GM12892 (cell line): ENCODE data around the gene PLAGL2.
A peak's percentile ranks its signal among the peaks of the same experiment; 100 is the strongest.

Experiments
- DNase-seq: peaks from one replicate; pipeline ENCODE4 v3.0.0; 2011; ENCODE audit not compliant: insufficient read length
- FAIRE-seq: peaks from 2 replicates; lab custom pipeline; 2011; peaks lifted over from hg19 to GRCh38; lab: Jason Lieb, UNC
- POLR2A ChIP-seq: IDR thresholded peaks from 2 replicates; pipeline ENCODE4 v1.6.1; 2011; ENCODE audit warnings: low read depth, low read length, control low read depth
- POLR2AphosphoS5 ChIP-seq: IDR thresholded peaks from 2 replicates; pipeline ENCODE4 v1.6.1; 2011; ENCODE audit warnings: low read depth, low read length, control low read depth
- TAF1 ChIP-seq: IDR thresholded peaks from 2 replicates; pipeline ENCODE4 v1.6.1; 2011; ENCODE audit warnings: low read depth, mild to moderate bottlenecking, control low read depth, low read length, borderline replicate concordance

PLAGL2 gene

GRCh38 chr20:32237419-32237818, 29.9 kb upstream of the PLAGL2 start:
- FAIRE-seq = no peak
- TF ChIP-seq POLR2AphosphoS5 (no peak), POLR2A (no peak), TAF1 (no peak)
- no peak for DNase-seq

GRCh38 chr20:32236819-32237218, 29.3 kb upstream of the PLAGL2 start:
- no peak for DNase-seq
- TF ChIP-seq TAF1 = no peak
- TF ChIP-seq POLR2A = no peak
- TF ChIP-seq POLR2AphosphoS5 = no peak
- FAIRE-seq = no peak

- FAIRE-seq (no peak), DNase-seq (no peak)
- TF ChIP-seq POLR2A = no peak
Observed at GRCh38 chr20:32236048-32236533, 28.5 kb upstream of the PLAGL2 start.

- no peak for DNase-seq
- TF ChIP-seq POLR2A (no peak), TAF1 (no peak), POLR2AphosphoS5 (no peak)
- no peak for FAIRE-seq
Observed at GRCh38 chr20:32235331-32236047, 27.9 kb upstream of the PLAGL2 start.

GRCh38 chr20:32234135-32234808, 26.7 kb upstream of the PLAGL2 start:
- DNase-seq (no peak), FAIRE-seq (no peak)
- TF ChIP-seq TAF1 = no peak
- TF ChIP-seq POLR2AphosphoS5 = no peak

- no peak for DNase-seq
- TF ChIP-seq TAF1 = no peak
- no peak for TF ChIP-seq POLR2A
- no peak for TF ChIP-seq POLR2AphosphoS5
- no peak for FAIRE-seq
Observed at GRCh38 chr20:32233286-32233685, 25.7 kb upstream of the PLAGL2 start.

GRCh38 chr20:32232326-32232886, 24.9 kb upstream of the PLAGL2 start:
- FAIRE-seq (peak; percentile 70), DNase-seq (no peak)
- TF ChIP-seq POLR2AphosphoS5 (no peak), TAF1 (no peak), POLR2A (no peak)

- TF ChIP-seq POLR2AphosphoS5 = no peak
- no peak for TF ChIP-seq TAF1
- TF ChIP-seq POLR2A = no peak
- FAIRE-seq = peak; percentile 73
- no peak for DNase-seq
Observed at GRCh38 chr20:32231847-32232246, 24.3 kb upstream of the PLAGL2 start.

- TF ChIP-seq POLR2A = no peak
- TF ChIP-seq TAF1 = no peak
- TF ChIP-seq POLR2AphosphoS5 = no peak
- no peak for FAIRE-seq
- no peak for DNase-seq
Observed at GRCh38 chr20:32231245-32231644, 23.7 kb upstream of the PLAGL2 start.

GRCh38 chr20:32230707-32231106, 23.2 kb upstream of the PLAGL2 start:
- DNase-seq = no peak

GRCh38 chr20:32229251-32229747, 21.8 kb upstream of the PLAGL2 start:
- DNase-seq (no peak), FAIRE-seq (no peak)
- TF ChIP-seq POLR2A = no peak

More at GRCh38 chr20:32230707-32231106, 23.2 kb upstream of the PLAGL2 start:
- TF ChIP-seq POLR2AphosphoS5 (no peak), POLR2A (no peak), TAF1 (no peak)
- FAIRE-seq = no peak
